CD4-positive, alpha-beta T cell treated with Interleukin-4 for 4 hours (primary cell): ENCODE data around the gene PTPRM.
"Not testable (repeated sequence)": the region's sequence is repeated elsewhere in the genome, so short reads cannot be mapped to it uniquely, and the experiment has no call there.

Source experiments
- DNase-seq: peaks from one replicate; pipeline ENCODE4 v3.0.0-alpha.2; 2020

The PTPRM gene

GRCh38 chr18:7957297-7957696 lies 390.2 kb downstream of the PTPRM start:
- DNase-seq = no peak

DNA sequence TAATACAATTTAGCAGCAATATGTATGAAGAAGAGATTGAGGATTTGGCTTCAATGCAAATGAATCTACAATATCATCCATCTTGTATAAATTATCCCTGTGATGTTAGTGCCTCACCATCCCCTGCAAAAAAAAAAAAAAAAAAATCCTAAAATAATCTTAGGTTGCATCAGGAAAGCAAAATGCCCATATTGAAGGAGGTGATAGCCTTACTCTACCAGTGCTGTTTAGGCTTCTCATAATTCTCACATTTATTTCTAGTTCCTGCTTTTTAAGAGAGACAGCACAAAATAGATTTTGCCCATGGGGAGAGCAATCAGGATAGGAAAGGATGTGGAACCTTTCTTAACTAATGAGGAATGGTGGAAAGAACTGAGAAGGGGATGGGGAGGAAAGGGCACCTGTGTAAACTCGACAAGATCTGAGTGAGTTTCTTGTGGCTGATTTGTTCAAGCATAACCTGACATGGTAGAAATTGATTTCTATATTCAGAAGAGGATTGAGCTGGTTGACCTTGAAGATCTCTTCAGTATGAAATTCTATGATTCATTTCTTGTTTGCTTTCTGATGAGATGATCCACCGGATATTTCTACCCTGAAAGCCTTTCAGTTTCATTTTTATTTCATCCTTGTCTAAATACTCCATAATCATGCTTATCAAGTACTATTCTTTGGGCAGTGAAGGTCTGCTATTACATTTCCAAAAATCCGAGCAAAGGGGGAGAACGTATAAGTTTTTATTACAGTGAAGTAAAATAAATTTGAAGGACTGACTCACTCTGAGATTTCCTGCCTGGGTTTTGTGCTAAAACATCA lies 391.2 kb downstream of the PTPRM start:
- peak; percentile 22 for DNase-seq

DNA sequence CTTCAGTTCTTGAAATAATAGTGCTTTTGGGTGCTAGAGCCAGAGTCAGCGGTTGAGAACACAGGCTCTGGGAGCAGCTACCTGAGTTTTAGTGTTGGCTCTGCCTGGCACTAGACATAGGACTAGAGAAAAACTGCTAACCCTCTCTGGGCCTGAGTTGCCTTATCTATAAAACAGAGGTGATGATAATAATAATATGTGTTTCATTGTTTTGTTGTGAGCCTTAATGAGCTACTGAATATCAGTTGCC lies 391.7 kb downstream of the PTPRM start:
- DNase-seq = no peak

- not testable (repeated sequence) for DNase-seq
Measured at GRCh38 chr18:7966682-7967081, 399.6 kb downstream of the PTPRM start.

- DNase-seq = no peak
Measured at GRCh38 chr18:7974200-7974874, 407.2 kb downstream of the PTPRM start.

- no peak for DNase-seq
Measured at GRCh38 chr18:7977897-7978296, 410.8 kb downstream of the PTPRM start.

- DNase-seq = no peak
Measured at GRCh38 chr18:7978834-7979233, 411.7 kb downstream of the PTPRM start.

- DNase-seq = no peak
Measured at GRCh38 chr18:7979714-7980113, 412.6 kb downstream of the PTPRM start.

GRCh38 chr18:7980136-7980535 lies 413.0 kb downstream of the PTPRM start:
- no peak for DNase-seq

DNA sequence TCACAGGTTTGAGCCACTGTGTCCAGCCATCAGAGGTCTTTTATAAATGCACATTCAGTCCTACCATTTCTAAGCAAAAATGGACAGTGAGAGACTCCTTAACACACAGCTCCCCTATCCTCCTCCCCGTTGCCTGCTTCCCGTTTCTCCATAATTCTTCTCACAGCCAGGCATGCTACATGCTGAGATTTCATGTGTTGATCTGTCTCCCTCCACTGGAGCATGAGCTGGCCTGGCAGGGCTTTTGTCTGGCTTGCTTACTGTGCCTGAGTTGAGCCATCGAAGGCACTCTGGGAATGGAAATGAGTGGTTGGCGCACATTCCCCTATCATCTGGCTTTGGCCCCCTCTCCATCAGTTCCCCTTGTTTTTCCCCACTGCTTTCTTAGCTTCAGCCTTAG lies 413.5 kb downstream of the PTPRM start:
- DNase-seq = no peak

GRCh38 chr18:7982216-7982615 lies 415.1 kb downstream of the PTPRM start:
- DNase-seq = no peak

DNA sequence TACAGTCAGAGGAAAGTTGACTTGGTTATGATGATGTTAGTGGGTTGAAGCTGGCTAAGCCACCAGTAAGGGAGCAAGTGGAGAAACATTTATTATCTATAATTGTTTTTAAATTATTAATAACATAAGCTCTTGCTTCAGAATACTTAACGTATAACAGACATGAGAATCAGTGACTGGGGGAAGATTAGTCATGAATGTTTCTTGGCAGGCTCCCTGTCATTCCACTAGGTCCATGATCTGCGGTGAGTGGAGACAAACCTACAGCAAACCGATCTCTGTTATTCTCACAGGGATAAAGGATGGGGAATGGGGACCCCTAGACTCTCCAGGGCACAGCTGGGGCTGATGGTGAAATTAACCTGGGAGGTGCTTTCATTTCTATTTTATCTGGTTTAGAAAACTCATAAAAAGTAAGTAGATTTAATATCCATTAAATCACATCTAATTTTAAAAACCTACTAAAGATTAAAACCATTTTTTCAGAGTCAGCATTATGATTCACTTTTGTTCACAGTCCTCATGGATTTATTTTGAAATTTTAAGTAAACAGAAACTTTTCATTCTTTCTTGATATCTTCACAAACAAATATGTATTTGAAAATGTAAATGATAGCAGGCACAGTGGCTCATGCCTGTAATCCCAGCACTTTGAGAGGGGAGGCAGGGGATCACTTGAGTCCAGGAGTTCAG lies 420.3 kb downstream of the PTPRM start:
- DNase-seq = no peak

GRCh38 chr18:7990670-7991069 lies 423.6 kb downstream of the PTPRM start:
- DNase-seq = no peak

- no peak for DNase-seq
Measured at GRCh38 chr18:8001711-8002301, 434.7 kb downstream of the PTPRM start.

GRCh38 chr18:8003878-8004675 lies 437.0 kb downstream of the PTPRM start:
- no peak for DNase-seq

DNA sequence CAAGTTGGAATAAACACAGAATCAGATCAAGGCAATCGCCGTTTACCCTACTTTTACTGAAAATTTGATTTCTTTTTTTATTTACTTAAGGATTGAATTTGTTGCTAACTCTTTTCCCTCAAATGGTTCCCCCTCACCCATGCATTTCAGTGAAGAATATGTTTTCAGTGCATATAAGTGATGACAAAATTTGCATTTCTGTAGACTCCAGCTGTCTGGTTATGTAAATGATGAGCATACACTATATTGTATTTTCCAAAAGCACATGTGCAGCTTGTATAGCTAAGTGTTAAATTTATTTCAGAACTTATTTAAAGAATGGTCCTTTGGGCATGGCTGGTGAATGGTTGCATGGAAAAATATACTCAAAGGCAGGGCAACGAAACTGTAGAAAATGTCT lies 437.7 kb downstream of the PTPRM start:
- DNase-seq = no peak

DNA sequence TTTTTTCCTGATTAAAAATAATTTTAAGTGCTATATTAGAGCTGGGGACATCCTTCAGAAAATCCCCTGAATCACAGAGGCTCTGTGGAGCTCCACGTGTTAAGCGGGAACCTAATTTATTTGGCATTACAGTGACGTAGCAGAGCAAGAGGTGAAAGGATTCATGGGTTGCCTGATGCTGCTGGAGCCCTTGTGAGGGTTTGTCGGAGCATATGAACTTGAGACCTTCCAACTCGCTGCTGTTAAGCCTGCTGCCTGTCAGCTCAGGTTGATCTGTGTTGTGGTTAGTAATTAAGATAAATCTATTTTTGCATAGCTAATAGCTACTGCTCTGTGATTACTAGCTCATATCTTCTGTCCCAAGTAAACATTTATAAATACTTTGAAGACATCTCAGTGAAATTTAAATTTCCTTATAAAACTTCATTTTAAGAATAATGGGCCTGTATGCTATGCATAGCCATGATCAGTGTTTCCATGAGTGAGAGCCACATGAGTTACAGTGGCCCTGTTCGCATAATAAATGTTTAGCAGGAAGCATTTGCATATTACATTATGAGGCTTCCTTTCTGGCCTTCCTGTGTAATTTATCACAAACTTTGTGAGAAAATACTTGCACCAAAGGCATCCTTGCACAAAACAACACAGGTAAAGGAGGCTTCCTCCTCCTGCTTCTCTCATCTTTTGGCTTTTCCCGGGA lies 438.9 kb downstream of the PTPRM start:
- DNase-seq = no peak

- DNase-seq = no peak
Measured at GRCh38 chr18:8006979-8007378, 439.9 kb downstream of the PTPRM start.

- no peak for DNase-seq
Measured at GRCh38 chr18:8008033-8008432, 440.9 kb downstream of the PTPRM start.

- no peak for DNase-seq
Measured at GRCh38 chr18:8011361-8011760, 444.2 kb downstream of the PTPRM start.

DNA sequence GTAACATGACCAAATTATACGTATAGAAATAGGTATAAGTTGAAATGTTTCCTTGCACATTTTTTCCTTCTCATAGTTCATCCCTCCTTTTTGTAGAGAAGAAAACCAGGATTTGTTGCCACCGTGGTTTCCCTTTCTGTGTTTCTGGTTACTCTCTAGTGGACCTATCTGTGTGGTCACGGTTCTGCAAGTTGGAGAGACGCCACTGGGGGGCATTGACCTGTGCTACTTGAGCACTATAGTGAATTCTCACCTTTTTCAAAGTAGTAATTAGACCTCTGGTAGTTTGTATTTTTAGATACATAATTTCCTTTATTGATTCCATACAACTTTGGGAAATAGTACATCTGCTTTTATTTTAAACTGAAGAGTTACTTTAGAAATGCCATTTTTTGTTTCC lies 444.8 kb downstream of the PTPRM start:
- DNase-seq = no peak

DNA sequence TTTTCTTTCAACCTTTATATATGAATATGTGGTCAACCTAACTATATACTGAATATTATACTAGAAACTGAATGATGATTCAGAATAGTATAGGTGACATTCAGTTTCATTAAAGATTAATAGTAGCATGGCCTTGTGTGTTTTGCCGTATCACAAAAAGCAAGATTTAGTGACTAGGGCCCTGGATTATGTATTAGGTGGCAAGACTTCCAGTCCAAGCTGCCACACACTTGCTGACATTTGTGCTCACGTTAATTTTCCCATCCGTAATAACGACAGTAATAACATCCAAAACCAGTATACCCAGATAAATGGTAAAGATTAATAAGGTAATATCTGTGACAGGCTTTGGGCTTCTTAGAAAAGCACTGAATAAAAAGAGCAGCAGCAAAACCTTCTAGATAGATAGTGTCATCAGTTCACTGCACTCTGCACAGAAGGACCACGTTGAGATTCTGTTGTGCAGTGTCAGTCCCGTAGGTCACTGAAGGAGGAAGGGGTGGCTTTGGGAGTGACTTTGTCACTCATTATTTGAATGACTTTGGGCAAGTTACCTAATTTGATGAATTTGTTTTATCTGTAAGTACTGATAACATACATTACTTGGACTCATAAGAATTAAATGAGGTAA lies 451.7 kb downstream of the PTPRM start:
- no peak for DNase-seq
